NCI-H1436 (cell line): ENCODE results near the gene WDR45B.
"Not testable (repeated sequence)": the region's sequence is repeated elsewhere in the genome, so short reads cannot be mapped to it uniquely, and the experiment has no call there.

Experiments
- DNase-seq: peaks from one replicate; lab custom pipeline; 2025; lab: John Stamatoyannopoulos, UW

WDR45B gene

DNA sequence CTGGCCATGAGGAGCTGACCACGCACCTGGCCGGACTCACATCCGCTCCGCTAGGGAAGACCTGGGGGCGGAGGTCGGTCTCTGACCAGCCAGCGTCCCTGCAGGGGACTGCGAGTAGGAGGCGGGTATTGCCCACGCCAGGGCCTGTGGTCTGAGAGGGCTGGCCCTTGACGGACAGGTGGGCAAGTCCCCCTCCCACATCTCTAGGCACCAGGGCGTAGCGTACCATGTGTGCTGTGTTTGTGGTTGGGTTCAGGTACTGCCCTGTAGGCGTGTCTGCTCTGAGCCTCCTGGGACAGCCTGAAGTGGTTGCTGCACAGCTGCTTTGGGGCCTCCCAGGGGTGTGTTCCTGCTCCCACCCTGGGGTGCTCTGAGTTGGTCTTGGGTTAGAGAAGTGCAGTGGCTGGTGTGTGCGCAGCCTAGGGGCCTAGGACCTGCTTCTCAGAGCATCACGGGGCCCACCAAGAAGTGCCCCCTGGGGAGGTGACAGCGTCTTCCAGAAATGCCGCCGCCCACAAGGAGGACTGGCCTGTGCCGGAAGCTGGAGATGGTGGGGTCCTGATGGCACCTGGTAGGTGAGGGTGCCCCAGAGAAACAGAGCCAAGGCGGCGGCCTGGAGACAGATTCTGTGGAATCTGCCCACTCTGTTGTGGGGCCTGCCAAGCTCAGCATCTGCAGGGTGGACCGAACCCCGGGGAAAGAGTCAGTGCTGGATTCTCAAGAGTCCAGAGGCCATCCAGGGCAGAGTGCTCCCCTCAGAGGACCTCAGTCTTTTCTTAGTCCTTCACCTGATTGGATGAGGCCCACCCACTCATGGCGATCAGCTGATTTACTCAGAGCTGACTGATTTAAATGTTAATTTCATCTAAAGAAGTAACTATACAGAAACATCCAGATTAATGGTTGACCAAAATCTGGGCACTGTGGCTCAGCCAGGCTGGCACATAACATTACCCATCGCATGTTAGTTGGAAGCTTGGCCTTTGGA is 48.3 kb downstream of the WDR45B start:
- DNase-seq: peak; percentile 63

DNA sequence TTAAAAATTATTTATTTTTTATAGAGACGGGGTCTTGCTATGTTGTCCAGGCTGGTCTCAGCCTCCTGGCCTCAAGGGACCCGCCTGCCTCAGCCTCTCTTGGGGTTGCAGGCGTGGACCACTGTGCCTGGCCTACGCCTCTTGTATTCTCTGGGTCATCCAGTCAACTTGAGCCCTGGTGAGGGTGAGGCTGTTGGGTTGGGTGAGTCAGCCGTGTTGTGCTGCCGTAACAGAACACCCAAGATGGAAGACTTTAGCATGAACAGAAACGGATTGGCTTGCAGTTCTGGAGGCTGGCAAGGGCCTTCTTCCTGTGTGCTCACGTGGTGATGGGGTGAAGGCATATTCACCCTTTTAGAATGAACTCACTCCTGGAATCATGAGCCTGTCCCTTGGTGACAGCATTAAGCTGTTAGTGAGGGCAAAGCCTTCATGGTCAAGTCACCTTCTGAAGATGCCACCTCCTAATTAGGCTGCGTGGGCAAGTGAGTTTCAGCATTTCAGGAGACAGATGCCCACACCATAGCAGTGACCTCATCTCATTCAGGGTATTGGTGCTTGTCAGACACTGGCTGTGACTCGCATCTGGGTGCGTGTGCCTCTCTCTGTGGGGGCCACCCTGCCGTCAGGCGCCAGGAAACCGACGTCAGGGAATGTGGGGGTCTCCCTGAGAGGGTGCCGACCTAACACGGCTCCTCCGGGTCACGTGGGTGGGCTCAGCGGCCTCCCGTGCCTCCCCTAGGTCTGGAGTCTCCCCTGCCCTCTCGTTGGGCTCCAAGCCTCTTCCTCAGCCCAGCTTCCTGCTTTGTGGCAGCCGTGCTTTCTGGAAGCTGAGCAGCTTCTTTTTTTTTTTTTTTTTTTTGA is 49.8 kb downstream of the WDR45B start:
- DNase-seq: no peak

DNA sequence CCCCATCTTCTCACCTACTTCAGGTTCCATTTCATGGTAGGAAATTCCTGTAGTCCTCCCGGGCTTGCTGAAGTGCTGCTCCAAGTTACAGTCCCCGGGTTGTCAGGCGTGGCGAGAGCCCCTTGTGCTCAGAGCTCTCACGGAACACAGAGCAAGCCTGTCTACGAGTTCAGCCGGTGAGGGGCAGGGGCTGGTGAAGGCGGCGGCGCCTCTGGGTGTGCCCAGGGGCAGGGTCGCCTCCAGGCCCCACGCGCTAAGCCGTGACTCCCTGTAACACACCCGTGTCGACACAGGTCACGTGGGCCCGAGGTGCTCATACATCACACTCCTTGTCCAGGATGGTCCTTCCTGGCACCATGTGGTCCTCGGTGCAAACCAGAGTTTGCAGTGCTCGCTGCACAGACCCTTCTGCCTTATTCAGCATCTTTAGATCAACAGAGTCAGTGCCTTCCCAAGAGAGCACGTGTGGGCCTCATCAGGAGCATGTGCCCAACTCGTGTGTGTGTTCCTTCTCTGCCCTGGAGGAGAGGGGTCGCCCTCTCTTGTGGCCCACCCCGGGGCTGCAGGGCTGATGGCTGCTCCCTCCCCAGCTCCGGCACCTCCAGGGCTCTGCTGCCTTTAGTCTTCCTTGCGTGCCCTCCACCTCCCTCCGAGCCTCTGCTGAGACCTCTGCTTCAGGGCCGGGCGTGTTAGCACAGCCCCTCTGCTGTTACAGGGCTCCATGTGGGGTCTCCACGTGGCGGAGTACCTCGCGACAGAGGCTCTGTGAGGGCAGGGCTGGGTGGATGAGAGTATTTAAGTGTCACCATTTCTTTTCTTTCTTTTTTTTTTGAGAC is 51.2 kb downstream of the WDR45B start:
- no peak for DNase-seq

DNA sequence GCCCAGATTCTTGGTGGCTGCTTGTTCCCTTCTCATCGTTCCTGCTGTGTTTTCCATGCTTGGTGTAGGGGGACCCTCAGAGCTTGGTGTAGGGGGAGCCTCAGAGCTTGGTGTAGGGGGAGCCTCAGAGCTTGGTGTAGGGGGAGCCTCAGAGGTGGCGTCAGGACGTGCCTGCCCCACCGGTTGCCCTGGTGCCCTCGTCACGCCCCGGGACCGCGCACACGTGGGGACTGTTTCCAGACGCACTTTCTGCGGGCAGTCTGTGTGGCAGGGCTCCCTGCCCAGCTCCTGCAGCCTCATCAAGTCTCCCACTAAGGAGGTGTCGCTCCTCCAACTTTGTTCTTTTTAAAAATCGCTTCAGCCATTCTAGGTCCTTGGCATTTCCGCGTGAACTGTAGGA is 51.9 kb downstream of the WDR45B start:
- no peak for DNase-seq

DNA sequence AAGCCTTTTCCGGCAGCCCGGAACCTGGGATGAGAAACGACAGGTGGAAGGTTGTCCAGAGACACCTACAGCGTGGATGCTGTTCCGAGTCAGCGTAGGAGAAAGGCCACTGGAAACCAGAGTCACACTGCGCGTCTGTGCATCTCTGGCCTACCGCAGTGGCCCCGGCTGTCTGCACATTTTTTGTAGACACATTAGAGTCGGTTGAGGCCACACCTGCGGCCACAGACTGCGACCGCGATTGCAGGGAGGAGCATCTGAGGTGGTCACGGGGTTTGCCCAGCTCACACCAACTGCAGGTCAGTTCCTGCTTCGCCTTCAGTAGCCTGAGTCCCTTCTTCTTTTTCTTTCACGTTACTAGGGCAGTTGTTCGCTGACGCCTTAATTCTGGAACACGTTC is 52.4 kb downstream of the WDR45B start:
- DNase-seq: no peak

DNA sequence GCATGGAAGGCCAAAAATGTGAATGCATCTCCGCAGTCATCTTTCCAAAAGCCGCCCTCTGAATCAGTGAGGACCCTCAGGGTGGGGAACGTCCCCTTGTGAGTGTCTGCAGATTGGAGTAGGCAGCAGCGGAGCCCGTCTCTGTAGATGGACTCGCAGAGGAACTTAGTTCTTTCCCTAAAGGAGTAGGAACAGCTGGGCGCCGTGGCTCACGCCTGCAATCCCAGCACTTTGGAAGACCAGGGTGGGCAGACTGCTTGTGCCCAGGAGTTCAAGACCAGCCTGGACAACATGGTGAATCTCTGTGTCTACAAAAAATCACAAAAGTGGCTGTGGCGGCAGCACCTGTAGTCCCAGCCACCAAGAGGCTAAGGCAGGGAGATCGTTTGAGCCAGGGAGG is 53.7 kb downstream of the WDR45B start:
- DNase-seq: no peak

DNA sequence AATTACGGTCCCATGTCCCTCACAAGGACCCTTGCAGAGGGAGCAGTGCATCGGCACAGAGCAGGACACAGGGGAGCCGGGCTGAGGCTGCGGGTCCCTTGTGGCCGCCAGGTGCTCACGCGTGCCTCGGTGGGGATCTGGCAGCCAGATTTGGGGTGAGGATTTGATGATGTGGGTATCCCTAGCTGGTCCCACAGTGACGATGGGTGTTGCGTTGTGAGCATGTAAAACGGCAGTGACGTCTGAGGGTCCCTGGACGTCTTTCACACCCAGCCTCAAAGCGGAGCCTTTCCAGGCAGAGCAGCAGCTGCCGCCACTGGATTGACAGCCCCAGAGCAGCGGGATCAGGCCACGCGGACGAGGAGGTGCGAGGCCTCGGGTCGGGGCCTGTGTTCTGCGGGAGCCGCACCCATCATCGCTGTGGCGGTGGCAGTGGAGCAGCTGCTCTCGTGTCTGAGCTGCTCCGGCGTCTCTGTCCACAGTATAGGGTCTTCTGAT is 54.6 kb downstream of the WDR45B start:
- DNase-seq: no peak

DNA sequence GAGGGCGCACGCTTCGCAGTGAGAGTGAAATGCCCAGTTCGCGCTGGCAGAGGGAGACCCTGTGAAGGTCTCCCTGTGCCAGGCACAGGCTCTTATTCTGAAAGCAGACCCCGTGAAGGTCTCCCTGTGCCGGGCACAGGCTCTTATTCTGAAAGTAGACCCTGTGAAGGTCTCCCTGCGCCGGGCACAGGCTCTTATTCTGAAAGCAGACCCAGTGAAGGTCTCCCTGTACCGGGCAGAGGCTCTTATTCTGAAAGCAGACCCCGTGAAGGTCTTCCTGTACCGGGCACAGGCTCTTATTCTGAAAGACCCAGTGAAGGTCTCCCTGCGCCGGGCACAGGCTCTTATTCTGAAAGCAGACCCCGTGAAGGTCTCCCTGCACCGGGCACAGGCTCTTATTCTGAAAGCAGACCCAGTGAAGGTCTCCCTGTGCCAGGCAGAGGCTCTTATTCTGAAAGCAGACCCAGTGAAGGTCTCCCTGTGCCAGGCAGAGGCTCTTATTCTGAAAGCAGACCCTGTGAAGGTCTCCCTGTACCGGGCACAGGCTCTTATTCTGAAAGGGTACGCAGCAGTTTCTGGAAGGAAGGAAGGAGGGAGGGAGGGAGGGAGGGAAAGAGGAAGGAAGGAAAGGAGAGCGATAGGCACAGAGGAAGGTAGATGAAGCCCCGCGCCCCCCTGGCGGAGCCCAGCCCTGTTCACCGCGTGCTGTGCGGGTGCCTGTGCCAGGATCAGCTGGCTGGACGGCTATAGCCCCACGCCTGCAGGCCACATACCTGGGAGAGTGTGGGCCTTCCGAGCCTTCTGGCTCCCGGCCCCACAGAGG is 55.3 kb downstream of the WDR45B start:
- peak; percentile 85 for DNase-seq

DNA sequence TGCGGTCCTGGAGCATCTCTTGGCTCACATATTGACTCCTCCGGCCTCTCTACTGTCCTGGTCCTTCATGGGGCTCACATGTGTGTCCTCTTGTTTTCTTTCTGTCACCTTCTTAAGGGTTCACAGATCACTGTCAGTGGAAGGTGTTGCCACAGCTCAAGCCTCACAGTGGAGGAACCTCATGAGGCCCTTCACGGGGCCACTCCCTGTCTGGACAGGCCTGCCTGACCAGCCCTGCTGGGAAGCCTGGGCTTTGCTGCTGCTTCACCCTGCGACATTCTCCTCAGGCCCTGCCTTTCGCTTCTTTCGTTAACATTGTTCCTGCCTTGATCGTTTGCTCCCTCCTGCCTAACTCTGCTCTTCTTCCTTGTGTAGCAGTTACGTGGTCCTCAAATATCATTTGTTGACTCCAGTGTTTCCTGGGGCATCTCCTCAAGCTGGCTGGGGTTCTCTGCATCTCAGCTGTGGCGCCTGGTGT is 55.9 kb downstream of the WDR45B start:
- DNase-seq: no peak

DNA sequence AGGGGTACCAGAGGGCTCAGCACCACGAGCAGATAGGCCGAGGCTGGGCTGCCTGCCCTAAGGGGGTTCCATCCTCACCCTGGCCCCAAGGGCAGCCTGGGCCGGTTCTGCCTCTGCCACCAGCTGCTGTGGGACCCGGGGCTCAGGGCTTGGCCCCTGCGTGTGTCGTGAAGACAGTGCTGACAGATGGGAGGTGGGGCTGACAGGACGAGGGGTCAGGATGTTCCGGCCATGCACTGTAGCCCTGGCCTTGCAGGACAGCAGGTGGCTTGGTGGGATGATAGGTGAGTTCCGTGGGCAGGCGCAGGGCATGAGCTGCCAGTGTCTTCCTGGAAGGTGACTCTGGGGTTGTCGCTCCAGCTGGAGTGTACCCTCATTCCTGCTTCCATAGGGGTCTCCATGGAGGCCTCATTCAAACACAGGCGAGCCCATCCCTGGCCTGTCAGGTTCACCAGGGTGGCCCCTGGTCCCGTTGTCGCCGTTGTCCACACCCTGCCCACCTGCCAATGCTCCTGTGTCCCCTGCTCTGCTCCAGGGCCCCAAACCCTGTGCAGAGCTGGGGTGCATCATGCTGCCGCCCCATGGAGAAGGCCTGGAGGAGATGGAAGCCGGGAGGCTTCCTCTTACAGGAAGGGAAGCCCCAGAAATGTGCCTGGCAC is 57.2 kb downstream of the WDR45B start:
- no peak for DNase-seq

DNA sequence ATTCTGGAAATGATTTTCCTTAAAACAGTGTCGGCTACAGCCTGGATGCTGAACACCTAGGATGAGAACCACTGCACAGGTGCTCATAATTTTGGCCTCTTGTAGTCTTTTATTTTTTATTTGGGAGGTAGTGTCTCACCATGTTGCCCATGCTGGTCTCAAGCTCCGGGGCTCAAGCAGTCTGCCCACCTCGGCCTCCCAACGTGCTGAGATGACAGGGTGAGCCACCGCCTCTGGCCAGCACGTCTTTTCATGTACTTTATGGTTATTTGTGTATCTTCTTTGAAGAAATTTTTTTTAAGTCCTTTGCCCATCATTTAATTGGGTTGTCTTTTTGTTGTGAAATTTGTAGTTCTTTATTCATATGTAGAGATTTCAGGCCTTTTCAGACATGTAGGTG is 58.0 kb downstream of the WDR45B start:
- no peak for DNase-seq

DNA sequence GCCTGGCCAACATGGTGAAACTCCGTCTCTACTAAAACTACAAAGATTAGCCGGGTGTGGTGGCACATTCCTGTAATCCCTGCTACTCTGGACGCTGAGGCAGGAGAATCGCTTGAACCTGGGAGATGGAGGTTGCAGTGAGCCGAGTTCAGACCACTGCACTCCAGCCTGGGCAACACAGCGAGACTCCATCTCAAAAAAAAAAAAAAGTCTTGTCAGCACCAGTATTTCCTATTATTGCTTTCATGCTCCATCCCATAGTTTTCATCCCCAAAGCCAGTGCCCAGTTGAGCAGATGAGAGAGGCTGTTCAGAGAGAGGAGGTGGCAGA is 58.4 kb downstream of the WDR45B start:
- DNase-seq: no peak

DNA sequence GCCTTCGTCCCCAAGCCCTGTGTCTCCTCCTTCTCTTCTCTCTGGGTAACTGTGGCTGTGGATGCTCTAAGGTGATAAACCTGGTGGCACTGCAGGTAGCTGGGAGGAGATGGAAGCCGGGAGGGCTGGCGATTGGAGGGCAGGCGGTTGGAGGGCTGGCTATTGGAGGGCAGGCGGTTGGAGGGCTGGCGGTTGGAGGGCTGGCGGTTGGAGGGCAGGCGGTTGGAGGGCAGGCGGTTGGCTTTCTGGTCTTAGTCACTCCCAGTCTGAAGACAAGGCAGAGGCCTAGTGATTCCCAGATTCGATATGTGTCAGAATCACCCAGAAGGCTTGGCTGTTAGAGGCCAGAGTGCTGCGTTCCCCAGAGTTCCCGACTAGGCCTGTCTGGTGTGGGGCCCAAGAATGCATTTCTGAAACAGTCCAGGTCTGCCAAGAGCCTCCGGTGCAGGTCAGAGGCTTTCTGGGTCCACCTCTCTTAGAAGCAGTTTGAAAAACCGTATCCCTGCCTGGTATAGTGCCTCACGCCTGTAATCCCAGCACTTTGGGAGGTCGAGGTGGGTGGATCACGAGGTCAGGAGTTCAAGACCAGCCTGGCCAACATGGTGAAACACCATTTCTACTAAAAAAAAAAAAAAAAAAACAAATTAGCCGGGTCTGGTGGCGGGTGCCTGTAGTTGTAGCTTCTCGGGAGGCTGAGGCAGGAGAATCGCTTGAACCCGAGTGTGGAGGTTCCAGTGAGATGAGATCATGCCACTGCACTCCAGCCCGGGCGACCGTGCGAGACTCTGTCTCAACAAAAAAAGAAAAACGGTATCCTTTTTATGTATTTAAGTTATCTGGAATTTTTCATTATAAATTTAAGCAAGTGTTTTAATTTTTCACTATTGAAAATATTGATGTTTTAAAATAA is 59.7 kb downstream of the WDR45B start:
- DNase-seq: no peak

DNA sequence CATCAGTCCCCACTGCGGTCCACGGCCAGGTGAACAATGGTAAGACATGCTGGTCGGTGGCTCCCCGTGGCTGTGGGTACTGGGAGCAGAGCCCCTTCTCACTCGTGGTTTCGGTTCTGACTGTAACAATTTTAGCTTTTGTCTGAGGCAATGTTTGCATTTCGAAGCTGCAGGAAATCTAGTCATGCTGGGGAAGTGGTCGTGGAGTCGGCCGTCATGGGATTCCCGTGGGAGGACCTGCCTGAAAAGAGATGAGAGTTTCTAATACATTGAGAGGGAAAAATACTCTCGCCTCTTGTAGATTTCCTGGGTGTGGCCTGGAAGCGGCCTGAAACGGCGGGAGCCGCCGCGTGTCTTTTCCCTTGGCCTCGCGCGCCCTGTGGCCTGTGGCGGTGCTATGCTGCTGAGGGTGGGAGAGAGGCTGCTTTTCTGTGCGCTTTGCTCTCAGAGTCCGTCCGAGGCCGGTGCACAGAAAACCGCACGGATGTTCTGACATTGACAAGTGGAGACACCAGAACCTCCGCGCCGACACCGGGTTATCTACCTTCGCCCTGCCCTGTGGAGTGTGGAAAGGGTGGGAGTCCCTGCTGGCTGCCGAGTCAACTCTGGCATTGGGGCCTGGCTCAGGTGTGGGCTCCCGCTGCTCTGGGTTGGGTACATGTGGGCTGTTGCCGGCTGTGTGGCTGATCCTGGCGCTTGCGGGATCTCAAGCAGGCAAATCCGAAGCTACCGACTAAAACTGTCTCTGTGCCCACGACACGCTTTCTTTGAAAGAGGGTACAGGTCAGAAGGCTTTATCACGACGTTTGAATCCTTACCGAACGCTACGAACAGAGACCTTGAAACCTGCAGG is 60.8 kb downstream of the WDR45B start:
- no peak for DNase-seq

DNA sequence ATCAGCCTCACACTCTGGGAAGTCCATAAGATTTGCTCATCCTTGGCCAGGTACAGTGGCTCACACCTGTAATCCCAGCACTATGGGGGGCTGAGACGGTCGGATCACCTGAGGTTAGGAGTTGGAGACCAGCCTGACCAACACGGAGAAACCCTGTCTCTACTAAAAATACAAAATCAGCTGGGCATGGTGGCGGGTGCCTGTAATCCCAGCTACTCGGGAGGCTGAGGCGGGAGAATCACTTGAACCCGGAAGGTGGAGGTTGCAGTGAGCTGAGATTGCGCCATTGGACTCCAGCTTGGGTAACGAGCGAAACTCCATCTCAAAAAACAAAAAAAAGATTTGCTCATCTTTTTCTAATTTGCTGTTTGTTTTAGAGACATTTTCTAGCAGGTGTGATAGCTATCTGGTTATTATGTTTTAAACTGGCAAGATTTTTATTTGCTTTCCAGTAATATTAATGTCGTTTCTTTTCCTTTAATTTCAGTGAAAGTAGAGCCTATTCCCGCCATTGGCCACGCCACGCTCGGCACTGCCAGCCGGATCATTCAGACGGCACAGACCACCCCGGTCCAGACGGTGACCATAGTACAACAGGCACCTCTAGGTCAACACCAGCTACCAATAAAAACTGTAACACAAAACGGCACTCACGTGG is 61.5 kb downstream of the WDR45B start:
- no peak for DNase-seq

DNA sequence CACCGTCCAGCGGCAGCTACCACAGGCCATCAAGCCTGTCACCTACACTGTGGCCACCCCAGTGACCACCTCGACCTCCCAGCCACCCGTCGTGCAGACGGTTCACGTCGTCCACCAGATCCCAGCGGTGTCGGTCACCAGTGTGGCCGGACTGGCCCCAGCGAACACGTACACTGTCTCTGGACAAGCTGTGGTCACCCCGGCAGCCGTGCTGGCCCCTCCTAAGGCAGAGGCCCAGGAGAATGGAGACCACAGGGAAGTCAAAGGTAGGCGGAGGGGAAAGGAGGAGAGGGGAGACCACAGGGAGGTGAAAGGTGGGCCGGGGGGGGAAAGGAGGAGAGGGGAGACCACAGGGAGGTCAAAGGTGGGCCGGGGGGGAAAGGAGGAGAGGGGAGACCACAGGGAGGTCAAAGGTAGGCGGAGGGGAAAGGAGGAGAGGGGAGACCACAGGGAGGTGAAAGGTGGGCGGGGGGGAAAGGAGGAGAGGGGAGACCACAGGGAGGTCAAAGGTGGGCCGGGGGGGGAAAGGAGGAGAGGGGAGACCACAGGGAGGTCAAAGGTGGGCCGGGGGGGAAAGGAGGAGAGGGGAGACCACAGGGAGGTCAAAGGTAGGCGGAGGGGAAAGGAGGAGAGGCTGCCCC is 62.2 kb downstream of the WDR45B start:
- DNase-seq: not testable (repeated sequence)

DNA sequence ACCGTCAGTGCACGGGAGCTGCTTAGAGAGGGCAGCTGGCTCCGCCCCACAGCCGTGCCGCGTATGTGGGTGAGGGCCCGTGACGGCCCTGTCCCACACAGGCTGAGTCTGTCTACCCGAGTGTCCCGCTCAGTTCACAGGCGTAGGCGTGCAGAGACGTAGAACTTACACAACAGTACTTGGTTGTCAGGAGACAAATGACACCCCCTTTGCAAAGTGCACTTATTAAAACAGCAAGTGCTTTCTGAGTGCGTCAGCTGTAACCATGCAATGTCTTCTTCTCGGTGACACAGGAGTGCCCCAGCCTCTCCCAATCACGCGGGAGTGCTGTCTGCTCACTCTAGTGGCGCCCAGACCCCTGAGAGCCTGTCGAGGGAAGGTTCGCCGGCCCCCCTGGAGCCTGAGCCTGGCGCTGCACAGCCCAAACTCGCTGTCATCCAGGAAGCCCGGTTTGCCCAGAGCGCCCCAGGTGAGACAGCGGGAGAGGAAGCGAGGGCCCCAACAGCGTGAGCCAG is 64.5 kb downstream of the WDR45B start:
- peak; percentile 53 for DNase-seq
